Gastrocnemius medialis (tissue), 4 donors: ENCODE results near the gene CASKIN2. TPM values are rescaled to one million over a fixed set of nuclear protein-coding genes. Genes with fewer than 3 reads are reported as not detected.
A peak's percentile ranks its signal among the peaks of the same experiment; 100 is the strongest.

ENCODE experiments used
- ATAC-seq, 2 donors: fragments of 150-250 bp; one replicate each; pipeline ENCODE4 v1.9.1; 2016
- DNase-seq, 2 donors: peaks; one replicate each; pipeline ENCODE4 v3.0.0-alpha.2; 2019
- H3K27ac ChIP-seq, 4 donors: fragments of 200-600 bp; sonication (generic); 1 replicate in 1 of 4; 2 replicates in 3 of 4; pipeline ENCODE4 v1.5.1; 2016 to 2018; ENCODE audit warnings: mild to moderate bottlenecking in 2 of 4, moderate library complexity in 1 of 4
- H3K27me3 ChIP-seq, 3 donors: fragments of 200-600 bp; sonication (generic) in 2 of 3; 1 replicate in 1 of 3; 2 replicates in 2 of 3; pipeline versions ENCODE4 v1.5.1 to v1.6.0; 2016 to 2019; ENCODE audit warnings: mild to moderate bottlenecking in 1 of 3, moderate library complexity in 1 of 3
- H3K36me3 ChIP-seq, 2 donors: fragments of 200-600 bp; sonication (generic) in 1 of 2; one replicate each; pipeline ENCODE4 v1.5.1; 2017 to 2018
- H3K4me1 ChIP-seq, 2 donors: fragments of 200-600 bp; sonication (generic) in 1 of 2; one replicate each; pipeline ENCODE4 v1.5.1; 2016 to 2017; ENCODE audit warnings: mild to moderate bottlenecking in 2 of 2
- H3K4me3 ChIP-seq, 4 donors: fragments of 200-600 bp; sonication (generic) in 3 of 4; 1 replicate in 1 of 4; 2 replicates in 3 of 4; pipeline ENCODE4 v1.5.1; 2016 to 2019; ENCODE audit warnings: mild to moderate bottlenecking in 2 of 4
- H3K9me3 ChIP-seq, 3 donors: fragments of 200-600 bp; sonication (generic) in 2 of 3; 1 replicate in 1 of 3; 2 replicates in 2 of 3; pipeline ENCODE4 v1.5.1; 2016 to 2019
- POLR2A ChIP-seq, 2 donors: fragments of 450-650 bp; IDR thresholded peaks; one replicate each; pipeline ENCODE4 v1.6.1; 2017; ENCODE audit warnings: antibody characterized with exemption in 2 of 2, mild to moderate bottlenecking in 2 of 2, moderate library complexity in 2 of 2
- in situ Hi-C, 4 donors: fragments of 200-750 bp; cut with MboI; loops; one replicate each; pipeline versions ENCODE4 v1.15.0 to v1.8.0; 2017; ENCODE audit warnings: low sequenced_read_pairs in 4 of 4
- intact Hi-C: fragments of 100-400 bp; cut with DNase I; formaldehyde crosslinking; loops from one replicate; pipeline ENCODE4 v1.15.1; 2023; ENCODE audit warnings: low total_unique reads
- total RNA-seq, 4 donors: library from RNA; depleted of rRNA; stranded (reverse); fragments of >200 nt; gene quantifications; one replicate each; pipeline versions ENCODE4 v1.1.0 to v1.2.3, GENCODE V29; 2016
- TF ChIP-seq, protein P1 (sequence below), 5 experiments: fragments of 450-650 bp in 3 of 5; fragments of 200-600 bp in 2 of 5; sonication (generic) in 2 of 5; IDR thresholded peaks in 4 of 5; conservative IDR thresholded peaks in 1 of 5; 1 replicate in 4 of 5; 2 replicates in 1 of 5; pipeline ENCODE4 v1.5.1; 2016 to 2019; ENCODE audit warnings: antibody characterized with exemption in 5 of 5, mild to moderate bottlenecking in 3 of 5, moderate library complexity in 3 of 5

The CASKIN2 gene
- total RNA-seq, 4 donors from 2014 or later = 11.3 to 24.1 (median 16.8) TPM

DNA sequence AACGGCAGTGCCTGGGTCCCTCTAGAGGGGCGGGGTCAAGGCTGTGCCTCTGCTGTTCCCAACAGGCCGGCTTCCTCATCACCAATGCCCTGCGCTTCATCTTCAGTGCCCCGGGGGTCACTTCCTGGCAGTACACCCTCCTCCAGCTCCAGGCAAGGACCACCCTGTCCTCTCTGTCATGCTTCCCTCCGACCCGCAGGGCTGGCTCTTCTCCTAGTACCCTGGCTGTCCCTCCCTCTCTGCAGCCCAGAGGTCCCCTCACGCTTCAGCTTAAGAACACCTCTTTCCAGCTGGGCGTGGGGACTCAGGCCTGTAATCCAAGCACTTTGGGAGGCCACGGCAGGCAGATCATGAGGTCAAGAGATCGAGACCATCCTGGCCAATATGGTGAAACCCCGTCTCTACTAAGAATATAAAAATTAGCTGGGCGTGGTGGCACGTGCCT, 25.8 kb downstream of the CASKIN2 start:
- Histone ChIP-seq H3K27ac (peak overlapping the region; percentile 58 to 76 (median 72)), H3K4me3 (no peak overlapping the region), H3K9me3 (no peaks in the 10 kb centered on the region), H3K36me3 (peaks cover 0 to 35% of the 10 kb centered on the region in 2 donors), H3K4me1 (peaks cover 63 to 68% of the 10 kb centered on the region in 2 donors), H3K27me3 (no peaks in the 10 kb centered on the region)
- intact Hi-C loops (no loop called here), in situ Hi-C loops (no loop called here)
- ATAC-seq = no peak
- TF ChIP-seq POLR2A (IDR thresholded peaks at IDR 0.05) = no peak
- TF ChIP-seq, protein P1, sequence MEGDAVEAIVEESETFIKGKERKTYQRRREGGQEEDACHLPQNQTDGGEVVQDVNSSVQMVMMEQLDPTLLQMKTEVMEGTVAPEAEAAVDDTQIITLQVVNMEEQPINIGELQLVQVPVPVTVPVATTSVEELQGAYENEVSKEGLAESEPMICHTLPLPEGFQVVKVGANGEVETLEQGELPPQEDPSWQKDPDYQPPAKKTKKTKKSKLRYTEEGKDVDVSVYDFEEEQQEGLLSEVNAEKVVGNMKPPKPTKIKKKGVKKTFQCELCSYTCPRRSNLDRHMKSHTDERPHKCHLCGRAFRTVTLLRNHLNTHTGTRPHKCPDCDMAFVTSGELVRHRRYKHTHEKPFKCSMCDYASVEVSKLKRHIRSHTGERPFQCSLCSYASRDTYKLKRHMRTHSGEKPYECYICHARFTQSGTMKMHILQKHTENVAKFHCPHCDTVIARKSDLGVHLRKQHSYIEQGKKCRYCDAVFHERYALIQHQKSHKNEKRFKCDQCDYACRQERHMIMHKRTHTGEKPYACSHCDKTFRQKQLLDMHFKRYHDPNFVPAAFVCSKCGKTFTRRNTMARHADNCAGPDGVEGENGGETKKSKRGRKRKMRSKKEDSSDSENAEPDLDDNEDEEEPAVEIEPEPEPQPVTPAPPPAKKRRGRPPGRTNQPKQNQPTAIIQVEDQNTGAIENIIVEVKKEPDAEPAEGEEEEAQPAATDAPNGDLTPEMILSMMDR (IDR thresholded peaks at IDR 0.05 in 4 of 5, conservative IDR thresholded peaks at IDR 0.05 in 1 of 5) = no peak
- no peak for DNase-seq

DNA sequence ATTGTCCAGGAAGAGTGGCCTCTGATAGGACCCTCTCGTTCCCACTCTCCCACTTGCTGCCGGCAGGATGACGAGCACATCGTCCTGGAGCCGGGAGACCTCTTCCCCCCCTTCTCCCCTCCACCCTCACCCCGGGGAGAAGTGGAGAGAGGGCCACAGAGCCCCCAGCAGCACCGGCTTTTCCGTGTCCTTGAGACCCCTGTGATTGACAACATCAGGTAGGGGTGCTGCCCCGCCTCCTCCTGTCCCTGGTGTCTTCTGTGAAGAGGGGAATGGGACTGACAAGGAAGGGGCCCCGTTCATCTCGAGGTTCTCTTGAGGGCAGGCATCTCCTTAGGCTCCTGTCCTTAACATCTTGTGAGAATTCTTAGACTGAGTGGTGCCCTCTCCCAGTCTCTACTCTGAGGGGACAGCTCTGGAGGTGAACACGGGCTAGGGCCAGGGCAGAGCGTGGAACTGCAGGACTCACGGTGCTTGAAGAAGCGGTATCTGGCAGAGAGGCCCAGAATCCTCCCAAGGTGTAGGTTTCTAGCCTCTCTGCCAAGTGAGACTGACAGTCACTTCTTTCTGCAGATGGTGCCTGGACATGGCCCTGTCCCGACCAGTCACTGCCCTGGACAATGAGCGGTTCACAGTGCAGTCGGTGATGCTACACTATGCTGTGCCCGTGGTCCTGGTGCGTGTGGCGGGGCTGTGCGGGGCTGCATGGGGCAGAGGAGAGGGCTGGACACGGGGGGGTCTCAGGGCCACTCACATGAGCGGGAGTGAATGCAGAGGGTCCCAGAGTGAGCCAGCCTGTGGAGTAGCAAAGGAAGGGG, 26.4 kb downstream of the CASKIN2 start:
- in situ Hi-C loops = no loop called here
- Histone ChIP-seq H3K4me1 (peaks cover 67 to 73% of the 10 kb centered on the region in 2 donors), H3K27me3 (no peaks in the 10 kb centered on the region), H3K27ac (peak overlapping the region; percentile 58 to 76 (median 72)), H3K4me3 (no peak overlapping the region), H3K36me3 (peaks cover 0 to 29% of the 10 kb centered on the region in 2 donors), H3K9me3 (no peaks in the 10 kb centered on the region)
- ATAC-seq (peak; percentile 51 to 68), DNase-seq (peak in 1 of 2 donors; percentile 52)
- TF ChIP-seq POLR2A (IDR thresholded peaks at IDR 0.05) = no peak
- TF ChIP-seq, protein P1 (IDR thresholded peaks at IDR 0.05 in 4 of 5, conservative IDR thresholded peaks at IDR 0.05 in 1 of 5) = no peak
- intact Hi-C loops = no loop called here

DNA sequence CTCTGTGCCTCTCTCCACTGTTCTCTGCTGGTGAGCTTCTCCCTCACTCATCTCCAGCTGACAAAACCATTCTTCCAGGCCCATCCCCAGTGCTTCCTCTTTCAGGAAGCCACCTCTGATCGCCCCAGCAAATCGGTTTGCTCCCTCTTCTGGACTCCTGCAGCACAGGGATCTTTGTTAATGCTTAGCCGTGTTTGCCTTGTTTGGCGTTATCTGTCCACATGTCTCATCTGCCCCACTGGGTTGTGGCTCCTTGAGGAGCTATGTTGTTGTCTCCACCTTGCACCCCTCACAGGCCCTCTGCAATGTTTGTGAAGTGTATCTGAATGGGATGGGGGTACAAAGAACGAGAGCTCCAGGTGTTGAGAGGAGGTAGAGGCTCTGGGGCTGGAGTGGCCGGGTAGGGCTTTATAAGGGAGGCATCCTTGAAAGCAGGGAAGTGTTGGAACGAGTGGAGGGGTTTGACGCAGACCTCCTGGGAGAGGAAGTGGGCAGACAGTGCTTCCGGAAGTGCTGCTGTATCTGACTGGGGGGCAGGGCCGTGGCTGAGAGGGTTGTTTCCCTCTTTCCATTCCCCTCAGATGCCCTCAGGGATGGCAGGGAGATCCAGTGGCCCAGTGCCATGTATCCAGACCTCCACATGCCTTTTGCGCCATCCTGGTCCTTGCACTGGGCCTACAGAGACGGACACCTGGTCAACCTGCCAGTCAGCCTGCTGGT, 27.8 kb downstream of the CASKIN2 start:
- intact Hi-C loops (no loop called here), in situ Hi-C loops (no loop called here)
- peak overlapping the region; percentile 36 to 76 (median 72) for H3K27ac ChIP-seq
- ATAC-seq = no peak
- H3K27me3 ChIP-seq = no peaks in the 10 kb centered on the region
- H3K4me3 ChIP-seq = no peak overlapping the region
- H3K9me3 ChIP-seq = no peaks in the 10 kb centered on the region
- H3K36me3 ChIP-seq = peaks cover 0 to 15% of the 10 kb centered on the region in 2 donors
- TF ChIP-seq POLR2A (IDR thresholded peaks at IDR 0.05) = no peak
- TF ChIP-seq, protein P1 (IDR thresholded peaks at IDR 0.05 in 4 of 5, conservative IDR thresholded peaks at IDR 0.05 in 1 of 5) = no peak
- peaks cover 79 to 84% of the 10 kb centered on the region in 2 donors for H3K4me1 ChIP-seq
- peak in 1 of 2 donors; percentile 78 for DNase-seq

DNA sequence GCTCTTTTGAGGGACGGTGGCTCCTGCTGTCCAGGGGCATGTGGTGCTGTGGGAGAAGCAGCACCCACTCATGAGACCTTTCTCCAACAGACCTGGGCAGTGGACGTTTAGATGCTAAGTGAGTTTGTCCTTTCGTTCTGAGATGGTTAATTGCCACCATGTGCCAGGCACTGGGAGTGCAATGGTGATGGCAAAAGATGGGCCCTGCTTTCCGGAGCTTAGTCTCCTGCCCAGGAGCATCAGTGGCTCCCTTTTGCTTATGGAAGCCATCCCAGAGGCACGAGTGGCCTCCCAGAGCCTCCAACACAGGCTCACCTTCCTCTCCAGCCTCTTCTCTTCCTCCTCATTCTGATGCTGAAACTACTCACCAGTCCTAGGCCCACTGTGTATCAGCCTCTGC, 28.4 kb downstream of the CASKIN2 start:
- Histone ChIP-seq H3K4me3 (no peak overlapping the region), H3K27me3 (no peaks in the 10 kb centered on the region), H3K9me3 (no peaks in the 10 kb centered on the region), H3K36me3 (peaks cover 0 to 9% of the 10 kb centered on the region in 2 donors), H3K27ac (peak overlapping the region in 2 of 4 donors; percentile 70 to 76), H3K4me1 (peaks cover 85 to 89% of the 10 kb centered on the region in 2 donors)
- no peak for DNase-seq
- in situ Hi-C loops (no loop called here), intact Hi-C loops (no loop called here)
- TF ChIP-seq, protein P1 (IDR thresholded peaks at IDR 0.05 in 4 of 5, conservative IDR thresholded peaks at IDR 0.05 in 1 of 5) = no peak
- TF ChIP-seq POLR2A (IDR thresholded peaks at IDR 0.05) = no peak
- no peak for ATAC-seq
